NCI-H1105 (cell line): Measurements from ENCODE around the gene CFAP58.

Experiments used
- DNase-seq: peaks from one replicate; lab custom pipeline; 2025; lab: John Stamatoyannopoulos, UW

Gene CFAP58

GRCh38 chr10:104376784-104377300 is 23.2 kb downstream of the CFAP58 start:
- DNase-seq: no peak

- DNase-seq: no peak
These were observed 26.7 kb downstream of the CFAP58 start for GRCh38 chr10:104380336-104380735.

GRCh38 chr10:104387130-104387888 is 33.7 kb downstream of the CFAP58 start:
- DNase-seq: no peak

- no peak for DNase-seq
These were observed 35.2 kb downstream of the CFAP58 start for GRCh38 chr10:104388830-104389229.

GRCh38 chr10:104391150-104391968 is 37.7 kb downstream of the CFAP58 start:
- no peak for DNase-seq

GRCh38 chr10:104391969-104392296 is 38.3 kb downstream of the CFAP58 start:
- no peak for DNase-seq

- DNase-seq: no peak
These were observed 39.8 kb downstream of the CFAP58 start for GRCh38 chr10:104393387-104393786.

GRCh38 chr10:104396581-104396980 is 42.9 kb downstream of the CFAP58 start:
- no peak for DNase-seq

- no peak for DNase-seq
These were observed 50.0 kb downstream of the CFAP58 start for GRCh38 chr10:104403636-104404035.

- DNase-seq: no peak
These were observed 53.4 kb downstream of the CFAP58 start for GRCh38 chr10:104406715-104407650.

- DNase-seq: no peak
These were observed 59.9 kb downstream of the CFAP58 start for GRCh38 chr10:104413528-104413927.

GRCh38 chr10:104415526-104416165 is 62.0 kb downstream of the CFAP58 start:
- no peak for DNase-seq

- DNase-seq: no peak
These were observed 63.2 kb downstream of the CFAP58 start for GRCh38 chr10:104416851-104417250.

- no peak for DNase-seq
These were observed 64.1 kb downstream of the CFAP58 start for GRCh38 chr10:104417637-104418292.

GRCh38 chr10:104424719-104425118 is 71.1 kb downstream of the CFAP58 start:
- DNase-seq: no peak

- DNase-seq: no peak
These were observed 74.4 kb downstream of the CFAP58 start for GRCh38 chr10:104427989-104428388.

- no peak for DNase-seq
These were observed 76.2 kb downstream of the CFAP58 start for GRCh38 chr10:104429846-104430245.

- no peak for DNase-seq
These were observed 76.7 kb downstream of the CFAP58 start for GRCh38 chr10:104430360-104430759.

- DNase-seq: no peak
These were observed 80.0 kb downstream of the CFAP58 start for GRCh38 chr10:104433669-104434068.

- DNase-seq: no peak
These were observed 81.0 kb downstream of the CFAP58 start for GRCh38 chr10:104434601-104435000.

GRCh38 chr10:104435822-104436221 is 82.2 kb downstream of the CFAP58 start:
- no peak for DNase-seq
